Activated CD4-positive, alpha-beta memory T cell treated with anti-CD3 and anti-CD28 coated beads, Interleukin-2, amount 10 ng/mL, durations not matched to agents 7 days and 5 days (primary cell): ENCODE data around the gene TMEM176A. TPM values are rescaled to one million over a fixed set of nuclear protein-coding genes. Genes with fewer than 3 reads are reported as not detected.
"Not testable (repeated sequence)": the region's sequence is repeated elsewhere in the genome, so short reads cannot be mapped to it uniquely, and the experiment has no call there.

Experiments used
- CTCF ChIA-PET: fragments of 350-600 bp; sonication (Branson Sonifier 250); formaldehyde crosslinking; loops from one replicate; lab custom pipeline; 2021; ENCODE audit warnings: antibody characterized with exemption, inconsistent platforms; lab: Charles Lee
- POLR2A ChIA-PET: fragments of 350-600 bp; sonication (Branson Sonifier 250); formaldehyde crosslinking; loops from one replicate; lab custom pipeline; 2021; ENCODE audit warnings: antibody characterized with exemption; lab: Charles Lee
- DNase-seq: peaks from one replicate; pipeline ENCODE4 v3.0.0-alpha.2; 2020
- H3K27ac Mint-ChIP-seq: one replicate; pipeline ENCODE4 v1.8.0; 2021; ENCODE audit warnings: mild to moderate bottlenecking, mixed read lengths
- H3K27me3 Mint-ChIP-seq: one replicate; pipeline ENCODE4 v1.8.0; 2021; ENCODE audit warnings: mixed read lengths
- H3K36me3 Mint-ChIP-seq: one replicate; pipeline ENCODE4 v1.8.0; 2021; ENCODE audit warnings: low read depth, mixed read lengths
- H3K4me1 Mint-ChIP-seq: one replicate; pipeline ENCODE4 v1.8.0; 2021; ENCODE audit warnings: mixed read lengths
- H3K4me3 Mint-ChIP-seq: one replicate; pipeline ENCODE4 v1.8.0; 2021; ENCODE audit warnings: mild to moderate bottlenecking, mixed read lengths
- H3K9me3 Mint-ChIP-seq: one replicate; pipeline ENCODE4 v1.8.0; 2021; ENCODE audit warnings: mixed read lengths
- total RNA-seq, 2 experiments: library from RNA; stranded (reverse); gene quantifications; one replicate each; pipeline ENCODE4 v1.2.3, GENCODE V29; 2021

The TMEM176A gene
- total RNA-seq, 2 experiments from 2014 or later, result not detected

GRCh38 chr7:150806454-150806853 is 5.9 kb downstream of the TMEM176A start:
- Mint-ChIP-seq H3K36me3 (no peaks in the 10 kb centered on the region), H3K27ac (no peak overlapping the region), H3K27me3 (peaks cover 44% of the 10 kb centered on the region), H3K4me1 (peaks cover 3% of the 10 kb centered on the region), H3K4me3 (no peak overlapping the region), H3K9me3 (no peaks in the 10 kb centered on the region)
- ChIA-PET POLR2A (no interaction called here), CTCF (no interaction called here)
- DNase-seq, result no peak

DNA sequence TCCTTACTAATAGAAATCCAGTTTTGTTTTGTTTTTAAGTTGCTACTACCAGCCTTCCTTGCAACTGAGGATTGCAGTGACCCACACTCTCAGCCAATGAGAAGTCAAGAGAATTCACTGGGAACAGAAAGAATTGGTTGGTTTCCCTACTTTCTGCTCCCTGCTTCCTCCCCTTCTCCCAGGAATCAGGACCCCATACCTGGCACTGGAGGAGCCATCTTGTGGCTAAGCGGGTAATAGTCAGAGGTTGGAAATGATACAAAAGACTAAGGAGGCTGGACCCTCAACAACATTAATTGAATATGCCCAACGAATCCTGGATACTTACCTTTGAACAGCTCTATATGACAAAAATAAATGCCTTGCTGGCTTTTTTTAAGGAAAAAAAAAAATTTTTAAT is 6.3 kb downstream of the TMEM176A start:
- no peak for DNase-seq
- H3K27ac Mint-ChIP-seq, result no peak overlapping the region
- H3K4me3 Mint-ChIP-seq, result no peak overlapping the region
- H3K36me3 Mint-ChIP-seq, result no peaks in the 10 kb centered on the region
- ChIA-PET POLR2A (no interaction called here), CTCF (no interaction called here)
- H3K9me3 Mint-ChIP-seq, result no peaks in the 10 kb centered on the region
- H3K4me1 Mint-ChIP-seq, result peaks cover 1% of the 10 kb centered on the region
- peaks cover 45% of the 10 kb centered on the region for H3K27me3 Mint-ChIP-seq

DNA sequence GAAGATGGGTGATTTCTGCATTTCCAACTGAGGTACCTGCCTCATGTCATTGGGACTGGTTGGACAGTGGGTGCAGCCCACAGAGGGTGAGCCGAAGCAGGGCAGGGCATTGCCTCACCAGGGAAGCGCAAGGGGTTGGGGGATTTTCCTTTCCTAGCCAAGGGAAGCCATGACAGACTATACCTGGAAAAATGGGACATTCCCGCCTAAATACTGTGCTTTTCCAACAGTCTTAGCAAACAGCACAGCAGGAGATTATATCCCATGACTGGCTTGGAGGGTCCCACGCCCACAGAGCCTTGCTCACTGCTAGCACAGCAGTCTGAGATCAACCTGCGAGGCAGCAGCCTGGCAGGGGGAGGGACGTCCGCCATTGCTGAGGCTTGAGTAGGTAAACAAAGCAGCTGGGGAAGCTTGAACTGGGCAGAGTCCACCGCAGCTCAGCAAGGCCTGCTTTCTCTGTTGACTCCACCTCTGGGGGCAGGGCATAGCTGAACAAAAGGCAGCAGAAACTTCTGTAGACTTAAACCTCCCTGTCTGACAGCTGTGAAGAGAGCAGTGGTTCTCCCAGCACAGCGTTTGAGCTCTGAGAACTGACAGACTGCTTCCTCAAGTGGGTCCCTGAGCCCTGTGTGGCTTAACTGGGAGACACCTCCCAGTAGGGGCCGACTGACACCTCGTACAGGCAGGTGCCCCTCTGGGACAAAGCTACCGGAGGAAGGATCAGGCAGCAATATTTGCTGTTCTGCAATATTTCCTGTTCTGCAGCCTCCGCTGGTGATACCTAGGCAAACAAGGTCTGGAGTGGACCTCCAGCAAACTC is 7.3 kb downstream of the TMEM176A start:
- H3K27me3 Mint-ChIP-seq, result peaks cover 39% of the 10 kb centered on the region
- H3K4me3 Mint-ChIP-seq, DNase-seq, H3K36me3 Mint-ChIP-seq, POLR2A ChIA-PET, H3K27ac Mint-ChIP-seq, H3K4me1 Mint-ChIP-seq, H3K9me3 Mint-ChIP-seq, CTCF ChIA-PET: not testable (repeated sequence)

GRCh38 chr7:150814328-150815001 is 13.9 kb downstream of the TMEM176A start:
- Mint-ChIP-seq H3K9me3 (peaks cover 4% of the 10 kb centered on the region), H3K27ac (no peak overlapping the region), H3K36me3 (peaks cover 4% of the 10 kb centered on the region), H3K4me1 (no peaks in the 10 kb centered on the region), H3K27me3 (peaks cover 53% of the 10 kb centered on the region), H3K4me3 (no peak overlapping the region)
- no peak for DNase-seq
- CTCF ChIA-PET, result no interaction called here
- POLR2A ChIA-PET, result interaction anchor here (0.7 kb wide), 1 partner anchor 146 kb away, joined by 3 read pairs; no protein-coding TSS in a partner anchor

GRCh38 chr7:150818971-150819370 is 18.4 kb downstream of the TMEM176A start:
- no peak overlapping the region for H3K27ac Mint-ChIP-seq
- peaks cover 46% of the 10 kb centered on the region for H3K27me3 Mint-ChIP-seq
- no peak for DNase-seq
- H3K9me3 Mint-ChIP-seq, result peaks cover 4% of the 10 kb centered on the region
- CTCF ChIA-PET, result no interaction called here
- H3K4me1 Mint-ChIP-seq, result no peaks in the 10 kb centered on the region
- peaks cover 4% of the 10 kb centered on the region for H3K36me3 Mint-ChIP-seq
- no peak overlapping the region for H3K4me3 Mint-ChIP-seq
- POLR2A ChIA-PET, result no interaction called here

GRCh38 chr7:150820148-150820547 is 19.6 kb downstream of the TMEM176A start:
- Mint-ChIP-seq H3K4me3 (no peak overlapping the region), H3K4me1 (no peaks in the 10 kb centered on the region), H3K27ac (no peak overlapping the region), H3K36me3 (peaks cover 4% of the 10 kb centered on the region), H3K9me3 (peaks cover 4% of the 10 kb centered on the region), H3K27me3 (peaks cover 46% of the 10 kb centered on the region)
- ChIA-PET CTCF (no interaction called here), POLR2A (no interaction called here)
- no peak for DNase-seq

GRCh38 chr7:150820578-150821198 is 20.1 kb downstream of the TMEM176A start:
- POLR2A ChIA-PET, result no interaction called here
- peaks cover 46% of the 10 kb centered on the region for H3K27me3 Mint-ChIP-seq
- DNase-seq, result no peak
- peaks cover 2% of the 10 kb centered on the region for H3K9me3 Mint-ChIP-seq
- no peak overlapping the region for H3K27ac Mint-ChIP-seq
- H3K4me1 Mint-ChIP-seq, result no peaks in the 10 kb centered on the region
- no peak overlapping the region for H3K4me3 Mint-ChIP-seq
- CTCF ChIA-PET, result no interaction called here
- peaks cover 4% of the 10 kb centered on the region for H3K36me3 Mint-ChIP-seq

GRCh38 chr7:150823043-150823442 is 22.5 kb downstream of the TMEM176A start:
- no peak for DNase-seq
- ChIA-PET POLR2A (no interaction called here), CTCF (no interaction called here)
- no peak overlapping the region for H3K27ac Mint-ChIP-seq
- H3K27me3 Mint-ChIP-seq, result peaks cover 48% of the 10 kb centered on the region
- no peaks in the 10 kb centered on the region for H3K36me3 Mint-ChIP-seq
- no peaks in the 10 kb centered on the region for H3K4me1 Mint-ChIP-seq
- no peak overlapping the region for H3K4me3 Mint-ChIP-seq
- H3K9me3 Mint-ChIP-seq, result no peaks in the 10 kb centered on the region

GRCh38 chr7:150823484-150824126 is 23.0 kb downstream of the TMEM176A start:
- Mint-ChIP-seq H3K36me3 (no peaks in the 10 kb centered on the region), H3K4me3 (no peak overlapping the region), H3K9me3 (no peaks in the 10 kb centered on the region), H3K27ac (no peak overlapping the region), H3K27me3 (peaks cover 48% of the 10 kb centered on the region), H3K4me1 (no peaks in the 10 kb centered on the region)
- POLR2A ChIA-PET, result no interaction called here
- no peak for DNase-seq
- CTCF ChIA-PET, result no interaction called here

DNA sequence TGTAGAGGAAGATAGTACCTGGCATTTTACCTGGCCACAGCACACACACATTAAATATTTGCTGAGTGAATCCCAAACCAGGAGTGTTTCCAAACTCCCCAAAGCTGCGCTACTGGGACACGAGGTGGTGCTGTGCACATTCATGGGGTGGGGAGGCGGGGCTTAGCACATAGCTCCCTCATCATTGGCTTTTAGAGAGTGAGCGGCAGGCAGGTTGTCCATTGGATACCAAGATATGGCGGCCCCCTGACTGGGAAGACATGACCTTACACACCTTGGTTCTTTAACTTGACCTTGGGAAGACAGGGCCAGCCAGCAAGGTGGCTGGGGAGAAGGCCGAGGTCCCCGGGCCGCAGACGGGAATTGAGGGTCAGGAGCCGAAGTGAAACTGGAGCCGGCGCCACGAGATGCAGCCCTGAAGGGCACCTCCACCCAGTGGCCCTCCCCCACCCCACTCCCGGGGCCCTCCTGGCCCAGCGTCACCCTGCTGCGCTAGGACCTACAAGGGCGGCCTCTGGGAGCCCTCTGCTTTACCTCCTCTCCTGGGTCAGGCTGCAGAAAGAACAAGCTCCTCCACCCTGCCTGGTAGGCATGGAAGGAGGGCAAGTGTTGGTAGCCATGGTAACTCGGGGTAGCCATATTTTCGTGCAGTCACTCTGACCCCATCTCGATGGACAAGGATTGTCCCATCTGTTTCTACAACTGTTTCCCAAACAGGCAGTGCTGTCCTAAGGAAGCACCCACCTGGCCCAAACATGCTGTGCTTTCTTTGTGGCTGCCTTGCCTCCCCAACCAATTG is 24.0 kb downstream of the TMEM176A start:
- POLR2A ChIA-PET, result no interaction called here
- no peaks in the 10 kb centered on the region for H3K4me1 Mint-ChIP-seq
- no peak for DNase-seq
- no peak overlapping the region for H3K4me3 Mint-ChIP-seq
- H3K36me3 Mint-ChIP-seq, result no peaks in the 10 kb centered on the region
- no peak overlapping the region for H3K27ac Mint-ChIP-seq
- no peaks in the 10 kb centered on the region for H3K9me3 Mint-ChIP-seq
- H3K27me3 Mint-ChIP-seq, result peaks cover 49% of the 10 kb centered on the region
- CTCF ChIA-PET, result interaction anchor here (0.8 kb wide), 1 partner anchor 52 kb away, joined by 3 read pairs; no protein-coding TSS in a partner anchor

- H3K4me1 Mint-ChIP-seq, result no peaks in the 10 kb centered on the region
- no peak for DNase-seq
- ChIA-PET CTCF (no interaction called here), POLR2A (no interaction called here)
- H3K4me3 Mint-ChIP-seq, result no peak overlapping the region
- H3K27ac Mint-ChIP-seq, result no peak overlapping the region
- H3K27me3 Mint-ChIP-seq, result peaks cover 52% of the 10 kb centered on the region
- no peaks in the 10 kb centered on the region for H3K36me3 Mint-ChIP-seq
- H3K9me3 Mint-ChIP-seq, result no peaks in the 10 kb centered on the region
Observed at GRCh38 chr7:150826061-150826849, 25.7 kb downstream of the TMEM176A start.

- POLR2A ChIA-PET, result no interaction called here
- no peak overlapping the region for H3K27ac Mint-ChIP-seq
- no peaks in the 10 kb centered on the region for H3K9me3 Mint-ChIP-seq
- peaks cover 49% of the 10 kb centered on the region for H3K27me3 Mint-ChIP-seq
- no peaks in the 10 kb centered on the region for H3K4me1 Mint-ChIP-seq
- CTCF ChIA-PET, result no interaction called here
- DNase-seq, result no peak
- H3K4me3 Mint-ChIP-seq, result no peak overlapping the region
- H3K36me3 Mint-ChIP-seq, result no peaks in the 10 kb centered on the region
Observed at GRCh38 chr7:150828384-150828783, 27.8 kb downstream of the TMEM176A start.
